Measurements from ENCODE around the gene PES1.
A peak's percentile ranks its signal among the peaks of the same experiment; 100 is the strongest.

DNA sequence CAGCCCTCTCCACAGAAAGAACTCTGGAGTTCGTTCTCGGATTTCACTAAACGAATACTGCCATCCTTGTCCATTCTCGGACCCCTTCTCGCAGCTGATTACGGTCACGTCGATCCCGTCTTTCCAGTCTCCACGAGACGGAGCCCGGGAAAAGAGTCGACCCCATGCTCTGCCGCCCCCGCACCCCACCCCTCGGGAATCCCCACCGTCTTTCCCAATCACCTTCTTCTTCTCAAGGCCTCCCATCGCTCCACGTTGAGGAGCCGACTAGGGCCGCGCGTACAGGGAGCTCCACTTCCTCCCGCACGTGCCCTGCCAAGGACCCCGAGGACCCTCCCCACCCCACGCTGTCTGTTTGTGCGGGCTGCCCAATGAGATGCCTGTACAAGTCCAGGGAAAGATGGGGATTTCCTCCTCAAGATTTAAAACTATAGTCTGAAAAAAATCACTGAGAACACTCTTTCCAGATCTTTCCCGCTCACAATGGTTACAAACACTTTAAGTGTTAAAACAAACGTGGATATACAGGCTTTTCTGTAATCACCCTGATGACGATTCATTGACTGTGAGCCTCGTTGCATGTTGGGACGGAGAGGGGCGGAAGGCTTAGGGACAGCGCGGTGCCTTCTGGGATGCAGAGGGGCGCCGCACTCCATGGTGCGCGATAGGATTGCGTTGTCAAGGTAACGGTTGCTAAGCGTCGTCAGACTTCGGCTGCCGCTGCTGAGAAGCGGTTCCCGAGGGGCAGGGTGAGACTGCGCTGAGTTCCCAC is at the start of gene PES1:
- TF ChIP-seq CTCF (IDR thresholded peaks at IDR 0.05) = no peak
- TF ChIP-seq POLR2AphosphoS5 (IDR thresholded peaks at IDR 0.05) = peak in 1 of 3 donors; percentile 59
- no peak for TF ChIP-seq POLR2A (IDR thresholded peaks at IDR 0.05)
- no peak for TF ChIP-seq EP300 (IDR thresholded peaks at IDR 0.05)
